ENCODE data around the gene KCNH4.

- TF ChIP-seq CTCF (conservative IDR thresholded peaks at IDR 0.05) (no peak), ZFX (IDR thresholded peaks at IDR 0.05) (no peak)
Observed at GRCh38 chr17:42198897-42199296, 18.0 kb upstream of the KCNH4 start.

All from C4-2B (cell line).